ENCODE data around the gene MT4.

GRCh38 chr16:56534847-56535383 lies 30.0 kb upstream of the MT4 start:
- TF ChIP-seq PHF8 (IDR thresholded peaks at IDR 0.05; ENCODE audit: borderline replicate concordance, low read depth) (no peak), CTCF (IDR thresholded peaks at IDR 0.05) (no peak), POLR2AphosphoS2 (conservative IDR thresholded peaks at IDR 0.05; ENCODE audit: low read length) (no peak), JUNB (IDR thresholded peaks at IDR 0.05) (no peak), EP300 (IDR thresholded peaks at IDR 0.05) (no peak), CEBPB (IDR thresholded peaks at IDR 0.05) (no peak), E2F6 (IDR thresholded peaks at IDR 0.05; ENCODE audit: borderline replicate concordance, low read depth) (no peak), USF2 (IDR thresholded peaks at IDR 0.05) (no peak)
- TF ChIP-seq, protein P1, sequence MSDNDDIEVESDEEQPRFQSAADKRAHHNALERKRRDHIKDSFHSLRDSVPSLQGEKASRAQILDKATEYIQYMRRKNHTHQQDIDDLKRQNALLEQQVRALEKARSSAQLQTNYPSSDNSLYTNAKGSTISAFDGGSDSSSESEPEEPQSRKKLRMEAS (IDR thresholded peaks at IDR 0.05) = no peak

Measured in A549 (cell line).